Gastrocnemius medialis (tissue), 4 donors: ENCODE data around the gene HAPSTR1.

ENCODE experiments used
- POLR2A ChIP-seq, 2 donors: fragments of 450-650 bp; IDR thresholded peaks; one replicate each; pipeline ENCODE4 v1.6.1; 2017; ENCODE audit warnings: antibody characterized with exemption in 2 of 2, mild to moderate bottlenecking in 2 of 2, moderate library complexity in 2 of 2
- TF ChIP-seq, protein P1 (sequence below), 5 experiments: fragments of 450-650 bp in 3 of 5; fragments of 200-600 bp in 2 of 5; sonication (generic) in 2 of 5; IDR thresholded peaks in 4 of 5; conservative IDR thresholded peaks in 1 of 5; 1 replicate in 4 of 5; 2 replicates in 1 of 5; pipeline ENCODE4 v1.5.1; 2016 to 2019; ENCODE audit warnings: antibody characterized with exemption in 5 of 5, mild to moderate bottlenecking in 3 of 5, moderate library complexity in 3 of 5

DNA sequence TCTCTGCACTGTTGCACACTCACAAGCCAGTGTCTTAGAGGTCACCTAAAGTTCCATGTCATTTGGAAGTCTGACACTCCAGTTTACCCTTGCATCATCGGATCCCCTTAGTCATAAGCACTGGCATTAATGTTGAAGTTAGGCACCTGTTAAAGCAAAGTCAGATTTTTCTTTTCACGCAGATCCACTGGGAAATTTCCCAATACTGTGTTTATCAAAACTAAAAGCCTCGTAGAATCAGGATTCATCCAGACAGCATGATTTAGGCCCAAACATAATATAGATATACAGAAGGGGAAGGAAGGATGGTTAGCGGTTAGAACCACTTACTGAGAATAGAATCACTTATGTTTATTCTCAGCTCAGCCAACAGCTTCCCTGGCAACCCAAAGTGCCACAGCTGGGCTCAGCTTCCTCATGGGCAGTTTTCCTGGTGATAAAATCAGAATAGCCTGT is 30.1 kb upstream of the HAPSTR1 start:
- TF ChIP-seq, protein P1, sequence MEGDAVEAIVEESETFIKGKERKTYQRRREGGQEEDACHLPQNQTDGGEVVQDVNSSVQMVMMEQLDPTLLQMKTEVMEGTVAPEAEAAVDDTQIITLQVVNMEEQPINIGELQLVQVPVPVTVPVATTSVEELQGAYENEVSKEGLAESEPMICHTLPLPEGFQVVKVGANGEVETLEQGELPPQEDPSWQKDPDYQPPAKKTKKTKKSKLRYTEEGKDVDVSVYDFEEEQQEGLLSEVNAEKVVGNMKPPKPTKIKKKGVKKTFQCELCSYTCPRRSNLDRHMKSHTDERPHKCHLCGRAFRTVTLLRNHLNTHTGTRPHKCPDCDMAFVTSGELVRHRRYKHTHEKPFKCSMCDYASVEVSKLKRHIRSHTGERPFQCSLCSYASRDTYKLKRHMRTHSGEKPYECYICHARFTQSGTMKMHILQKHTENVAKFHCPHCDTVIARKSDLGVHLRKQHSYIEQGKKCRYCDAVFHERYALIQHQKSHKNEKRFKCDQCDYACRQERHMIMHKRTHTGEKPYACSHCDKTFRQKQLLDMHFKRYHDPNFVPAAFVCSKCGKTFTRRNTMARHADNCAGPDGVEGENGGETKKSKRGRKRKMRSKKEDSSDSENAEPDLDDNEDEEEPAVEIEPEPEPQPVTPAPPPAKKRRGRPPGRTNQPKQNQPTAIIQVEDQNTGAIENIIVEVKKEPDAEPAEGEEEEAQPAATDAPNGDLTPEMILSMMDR (IDR thresholded peaks at IDR 0.05 in 4 of 5, conservative IDR thresholded peaks at IDR 0.05 in 1 of 5) = no peak
- TF ChIP-seq POLR2A (IDR thresholded peaks at IDR 0.05) = no peak
